Skeletal muscle tissue (tissue), 3 donors: ENCODE measurements around the gene SMIM45.
A peak's percentile ranks its signal among the peaks of the same experiment; 100 is the strongest.

ENCODE experiments used
- H3K27ac ChIP-seq: one replicate; pipeline ENCODE4 v1.7.0; 2013; ENCODE audit warnings: mild to moderate bottlenecking, low read depth, low read length, inconsistent platforms
- H3K27me3 ChIP-seq, 3 donors: one replicate each; pipeline ENCODE4 v1.7.0; 2013; ENCODE audit warnings: low read length in 3 of 3; ENCODE audit not compliant: control insufficient read depth in 3 of 3, insufficient read depth in 3 of 3
- H3K36me3 ChIP-seq, 3 donors: one replicate each; pipeline ENCODE4 v1.7.0; 2013; ENCODE audit warnings: low read length in 3 of 3; ENCODE audit not compliant: control insufficient read depth in 3 of 3, insufficient read depth in 3 of 3
- H3K4me1 ChIP-seq, 3 donors: one replicate each; pipeline ENCODE4 v1.7.0; 2013; ENCODE audit warnings: low read length in 3 of 3, mild to moderate bottlenecking in 3 of 3; ENCODE audit not compliant: control insufficient read depth in 3 of 3, insufficient read depth in 3 of 3
- H3K4me3 ChIP-seq, 3 donors: one replicate each; pipeline ENCODE4 v1.7.0; 2013; ENCODE audit warnings: low read length in 3 of 3
- H3K9ac ChIP-seq, 3 donors: one replicate each; pipeline ENCODE4 v1.7.0; 2013; ENCODE audit warnings: low read length in 3 of 3, mild to moderate bottlenecking in 3 of 3, moderate library complexity in 2 of 3, low read depth in 1 of 3
- H3K9me3 ChIP-seq, 3 donors: one replicate each; pipeline ENCODE4 v1.7.0; 2013; ENCODE audit warnings: low read length in 3 of 3; ENCODE audit not compliant: control insufficient read depth in 3 of 3
- donor health status: Osteomylitis.

SMIM45 gene

GRCh38 chr22:41970601-41971000 lies 18.7 kb downstream of the SMIM45 start:
- Histone ChIP-seq H3K4me1 (no peaks in the 10 kb centered on the region), H3K27me3 (peaks cover 35 to 36% (median 35%) of the 10 kb centered on the region in 3 donors), H3K4me3 (no peak overlapping the region), H3K9ac (no peak overlapping the region), H3K9me3 (no peaks in the 10 kb centered on the region), H3K27ac (no peak overlapping the region), H3K36me3 (no peaks in the 10 kb centered on the region)

- no peak overlapping the region for H3K4me3 ChIP-seq
- H3K9me3 ChIP-seq = no peaks in the 10 kb centered on the region
- peaks cover 0 to 4% (median 2%) of the 10 kb centered on the region in 3 donors for H3K4me1 ChIP-seq
- no peak overlapping the region for H3K9ac ChIP-seq
- no peaks in the 10 kb centered on the region for H3K36me3 ChIP-seq
- H3K27me3 ChIP-seq = peaks cover 43 to 44% (median 43%) of the 10 kb centered on the region in 3 donors
- H3K27ac ChIP-seq = no peak overlapping the region
Observed at GRCh38 chr22:41971431-41971830, 19.5 kb downstream of the SMIM45 start.

DNA sequence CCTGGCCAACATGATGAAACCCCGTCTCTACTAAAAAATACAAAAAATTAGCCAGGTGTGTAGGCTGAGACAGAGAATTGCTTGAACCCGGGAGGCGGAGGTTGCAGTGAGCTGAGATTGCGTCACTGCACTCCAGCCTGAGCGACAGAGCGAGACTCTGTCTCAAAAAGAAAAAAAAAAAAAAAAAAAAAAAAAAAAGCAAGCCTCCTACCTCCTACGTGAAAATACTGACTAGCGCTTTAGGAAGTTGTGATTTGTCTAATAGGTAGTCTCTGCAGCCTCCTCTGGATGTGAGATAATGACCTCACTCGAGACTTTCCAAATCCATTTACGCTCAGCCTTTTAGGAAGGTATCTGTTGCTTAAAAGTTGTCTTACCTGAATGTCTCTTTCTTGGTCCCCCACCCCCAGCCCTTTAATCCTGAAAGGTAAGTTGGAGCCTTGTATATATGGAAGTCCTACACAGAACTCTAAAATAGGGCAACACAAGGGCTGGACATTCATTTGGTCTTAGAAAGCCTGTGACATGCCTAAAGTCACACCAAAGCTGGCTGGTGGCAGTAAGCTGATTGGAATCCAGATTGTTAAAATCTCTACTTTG lies 22.8 kb downstream of the SMIM45 start:
- Histone ChIP-seq H3K4me1 (peaks cover 3 to 10% (median 7%) of the 10 kb centered on the region in 3 donors), H3K27me3 (peaks cover 49 to 71% (median 61%) of the 10 kb centered on the region in 3 donors), H3K36me3 (no peaks in the 10 kb centered on the region), H3K27ac (no peak overlapping the region), H3K4me3 (no peak overlapping the region), H3K9me3 (no peaks in the 10 kb centered on the region), H3K9ac (no peak overlapping the region)

GRCh38 chr22:41975299-41976069 lies 23.5 kb downstream of the SMIM45 start:
- no peak overlapping the region for H3K9ac ChIP-seq
- H3K36me3 ChIP-seq = no peaks in the 10 kb centered on the region
- no peak overlapping the region for H3K27ac ChIP-seq
- H3K27me3 ChIP-seq = peaks cover 49 to 67% (median 59%) of the 10 kb centered on the region in 3 donors
- peaks cover 3 to 10% (median 7%) of the 10 kb centered on the region in 3 donors for H3K4me1 ChIP-seq
- H3K9me3 ChIP-seq = no peaks in the 10 kb centered on the region
- no peak overlapping the region for H3K4me3 ChIP-seq

GRCh38 chr22:41976070-41976901 lies 24.3 kb downstream of the SMIM45 start:
- H3K9me3 ChIP-seq = no peaks in the 10 kb centered on the region
- peak overlapping the region in 1 of 3 donors; percentile 46 for H3K4me3 ChIP-seq
- H3K4me1 ChIP-seq = peaks cover 3 to 10% (median 7%) of the 10 kb centered on the region in 3 donors
- peaks cover 41 to 59% (median 55%) of the 10 kb centered on the region in 3 donors for H3K27me3 ChIP-seq
- no peak overlapping the region for H3K27ac ChIP-seq
- no peak overlapping the region for H3K9ac ChIP-seq
- H3K36me3 ChIP-seq = no peaks in the 10 kb centered on the region

- Histone ChIP-seq H3K4me3 (peak overlapping the region in 2 of 3 donors; percentile 52 to 60), H3K27me3 (peaks cover 34 to 51% (median 47%) of the 10 kb centered on the region in 3 donors), H3K36me3 (no peaks in the 10 kb centered on the region), H3K9ac (no peak overlapping the region), H3K4me1 (peaks cover 3 to 10% (median 7%) of the 10 kb centered on the region in 3 donors), H3K27ac (no peak overlapping the region), H3K9me3 (no peaks in the 10 kb centered on the region)
Observed at GRCh38 chr22:41976961-41977566, 25.1 kb downstream of the SMIM45 start.

- H3K27me3 ChIP-seq = peaks cover 23 to 43% (median 36%) of the 10 kb centered on the region in 3 donors
- peaks cover 7 to 18% (median 12%) of the 10 kb centered on the region in 3 donors for H3K4me1 ChIP-seq
- no peaks in the 10 kb centered on the region for H3K36me3 ChIP-seq
- H3K9ac ChIP-seq = no peak overlapping the region
- no peaks in the 10 kb centered on the region for H3K9me3 ChIP-seq
- no peak overlapping the region for H3K4me3 ChIP-seq
- no peak overlapping the region for H3K27ac ChIP-seq
Observed at GRCh38 chr22:41978732-41979131, 26.8 kb downstream of the SMIM45 start.

- no peak overlapping the region for H3K4me3 ChIP-seq
- peaks cover 23 to 41% (median 34%) of the 10 kb centered on the region in 3 donors for H3K27me3 ChIP-seq
- H3K9me3 ChIP-seq = no peaks in the 10 kb centered on the region
- no peak overlapping the region for H3K27ac ChIP-seq
- peaks cover 7 to 18% (median 12%) of the 10 kb centered on the region in 3 donors for H3K4me1 ChIP-seq
- H3K9ac ChIP-seq = no peak overlapping the region
- H3K36me3 ChIP-seq = no peaks in the 10 kb centered on the region
Observed at GRCh38 chr22:41979423-41980250, 27.7 kb downstream of the SMIM45 start.

- Histone ChIP-seq H3K4me1 (peaks cover 4 to 9% (median 4%) of the 10 kb centered on the region in 3 donors), H3K27me3 (peaks cover 3 to 16% (median 8%) of the 10 kb centered on the region in 3 donors), H3K27ac (no peak overlapping the region), H3K9me3 (no peaks in the 10 kb centered on the region), H3K9ac (no peak overlapping the region), H3K4me3 (no peak overlapping the region), H3K36me3 (no peaks in the 10 kb centered on the region)
Observed at GRCh38 chr22:41982865-41983264, 30.9 kb downstream of the SMIM45 start.
